Dendritic cell treated with granulocyte-macrophage colony-stimulating factor and Interleukin-4, amounts not matched to agents 40 ng/mL and 50 ng/mL, for 4 days (primary cell): ENCODE data around the gene SLC12A8.
"Not testable (repeated sequence)": the region's sequence is repeated elsewhere in the genome, so short reads cannot be mapped to it uniquely, and the experiment has no call there.

Source experiments
- H3K27ac Mint-ChIP-seq: one replicate; pipeline ENCODE4 v1.8.0; 2022; ENCODE audit warnings: mild to moderate bottlenecking, mixed read lengths
- H3K27me3 Mint-ChIP-seq: one replicate; pipeline ENCODE4 v1.8.0; 2022; ENCODE audit warnings: mild to moderate bottlenecking, mixed read lengths
- H3K36me3 Mint-ChIP-seq: one replicate; pipeline ENCODE4 v1.8.0; 2022; ENCODE audit warnings: low read depth, mixed read lengths
- H3K4me1 Mint-ChIP-seq: one replicate; pipeline ENCODE4 v1.8.0; 2022; ENCODE audit warnings: low read depth, mixed read lengths
- H3K4me3 Mint-ChIP-seq: one replicate; pipeline ENCODE4 v1.8.0; 2022; ENCODE audit warnings: mild to moderate bottlenecking, moderate library complexity, mixed read lengths
- H3K9me3 Mint-ChIP-seq: one replicate; pipeline ENCODE4 v1.8.0; 2022; ENCODE audit warnings: mixed read lengths
- intact Hi-C: fragments of 100-400 bp; cut with micrococcal nuclease; formaldehyde crosslinking; loops from one replicate; pipeline ENCODE4 v1.15.0; 2022

SLC12A8 gene

GRCh38 chr3:125107861-125108567 is 104.5 kb downstream of the SLC12A8 start:
- Mint-ChIP-seq H3K27ac (peak overlapping the region; percentile 49), H3K4me1 (peaks cover 32% of the 10 kb centered on the region), H3K9me3 (peaks cover 12% of the 10 kb centered on the region), H3K36me3 (no peaks in the 10 kb centered on the region), H3K27me3 (no peaks in the 10 kb centered on the region), H3K4me3 (no peak overlapping the region)
- intact Hi-C loops: no loop called here

- peaks cover 12% of the 10 kb centered on the region for H3K9me3 Mint-ChIP-seq
- peaks cover 3% of the 10 kb centered on the region for H3K27me3 Mint-ChIP-seq
- H3K4me1 Mint-ChIP-seq: peaks cover 32% of the 10 kb centered on the region
- H3K36me3 Mint-ChIP-seq: no peaks in the 10 kb centered on the region
- H3K27ac Mint-ChIP-seq: peak overlapping the region; percentile 49
- intact Hi-C loops: no loop called here
- no peak overlapping the region for H3K4me3 Mint-ChIP-seq
Observed at GRCh38 chr3:125107363-125107762, 105.2 kb downstream of the SLC12A8 start.

GRCh38 chr3:125105116-125105515 is 107.4 kb downstream of the SLC12A8 start:
- intact Hi-C loops: no loop called here
- Mint-ChIP-seq H3K27ac (no peak overlapping the region), H3K9me3 (peaks cover 14% of the 10 kb centered on the region), H3K27me3 (peaks cover 7% of the 10 kb centered on the region), H3K4me3 (no peak overlapping the region), H3K36me3 (no peaks in the 10 kb centered on the region), H3K4me1 (peaks cover 22% of the 10 kb centered on the region)

- H3K36me3 Mint-ChIP-seq: no peaks in the 10 kb centered on the region
- peaks cover 19% of the 10 kb centered on the region for H3K9me3 Mint-ChIP-seq
- H3K4me3 Mint-ChIP-seq: no peak overlapping the region
- intact Hi-C loops: no loop called here
- H3K27me3 Mint-ChIP-seq: peaks cover 7% of the 10 kb centered on the region
- H3K4me1 Mint-ChIP-seq: peaks cover 22% of the 10 kb centered on the region
- H3K27ac Mint-ChIP-seq: no peak overlapping the region
Observed at GRCh38 chr3:125104639-125105038, 107.9 kb downstream of the SLC12A8 start.

- Mint-ChIP-seq H3K4me1 (peaks cover 25% of the 10 kb centered on the region), H3K27ac (no peak overlapping the region), H3K36me3 (no peaks in the 10 kb centered on the region), H3K27me3 (peaks cover 7% of the 10 kb centered on the region), H3K4me3 (no peak overlapping the region), H3K9me3 (peaks cover 21% of the 10 kb centered on the region)
- intact Hi-C loops: no loop called here
Observed at GRCh38 chr3:125103406-125103805, 109.1 kb downstream of the SLC12A8 start.

- Mint-ChIP-seq H3K36me3 (no peaks in the 10 kb centered on the region), H3K27me3 (peaks cover 7% of the 10 kb centered on the region), H3K4me3 (no peak overlapping the region), H3K27ac (peak overlapping the region; percentile 0), H3K4me1 (peaks cover 16% of the 10 kb centered on the region), H3K9me3 (peaks cover 21% of the 10 kb centered on the region)
- intact Hi-C loops: no loop called here
Observed at GRCh38 chr3:125102470-125102869, 110.1 kb downstream of the SLC12A8 start.

GRCh38 chr3:125098611-125099291 is 113.8 kb downstream of the SLC12A8 start:
- peaks cover 5% of the 10 kb centered on the region for H3K4me1 Mint-ChIP-seq
- no peak overlapping the region for H3K4me3 Mint-ChIP-seq
- H3K27me3 Mint-ChIP-seq: peaks cover 7% of the 10 kb centered on the region
- H3K36me3 Mint-ChIP-seq: no peaks in the 10 kb centered on the region
- intact Hi-C loops: no loop called here
- H3K27ac Mint-ChIP-seq: no peak overlapping the region
- peaks cover 9% of the 10 kb centered on the region for H3K9me3 Mint-ChIP-seq

GRCh38 chr3:125090649-125091048 is 121.9 kb downstream of the SLC12A8 start:
- no peaks in the 10 kb centered on the region for H3K27me3 Mint-ChIP-seq
- no peak overlapping the region for H3K4me3 Mint-ChIP-seq
- intact Hi-C loops: no loop called here
- H3K4me1 Mint-ChIP-seq: peaks cover 7% of the 10 kb centered on the region
- H3K27ac Mint-ChIP-seq: no peak overlapping the region
- H3K9me3 Mint-ChIP-seq: no peaks in the 10 kb centered on the region
- no peaks in the 10 kb centered on the region for H3K36me3 Mint-ChIP-seq

GRCh38 chr3:125087768-125088391 is 124.7 kb downstream of the SLC12A8 start:
- intact Hi-C loops: no loop called here
- H3K4me1 Mint-ChIP-seq: peaks cover 23% of the 10 kb centered on the region
- H3K27me3 Mint-ChIP-seq: peaks cover 11% of the 10 kb centered on the region
- H3K9me3 Mint-ChIP-seq: no peaks in the 10 kb centered on the region
- H3K4me3 Mint-ChIP-seq: no peak overlapping the region
- H3K36me3 Mint-ChIP-seq: no peaks in the 10 kb centered on the region
- H3K27ac Mint-ChIP-seq: no peak overlapping the region

GRCh38 chr3:125085166-125085565 is 127.4 kb downstream of the SLC12A8 start:
- Mint-ChIP-seq H3K27ac (no peak overlapping the region), H3K9me3 (no peaks in the 10 kb centered on the region), H3K4me3 (no peak overlapping the region), H3K27me3 (peaks cover 14% of the 10 kb centered on the region), H3K4me1 (peaks cover 23% of the 10 kb centered on the region), H3K36me3 (no peaks in the 10 kb centered on the region)
- intact Hi-C loops: no loop called here

GRCh38 chr3:125083776-125084175 is 128.8 kb downstream of the SLC12A8 start:
- Mint-ChIP-seq H3K27ac (peak overlapping the region; percentile 4), H3K27me3 (peaks cover 14% of the 10 kb centered on the region), H3K4me1 (peaks cover 32% of the 10 kb centered on the region), H3K9me3 (no peaks in the 10 kb centered on the region), H3K36me3 (no peaks in the 10 kb centered on the region), H3K4me3 (no peak overlapping the region)
- intact Hi-C loops: no loop called here

- H3K9me3 Mint-ChIP-seq, H3K27ac Mint-ChIP-seq, H3K4me3 Mint-ChIP-seq, H3K36me3 Mint-ChIP-seq, intact Hi-C loops: not testable (repeated sequence)
- Mint-ChIP-seq H3K27me3 (peaks cover 14% of the 10 kb centered on the region), H3K4me1 (peaks cover 43% of the 10 kb centered on the region)
Observed at GRCh38 chr3:125082339-125082738, 130.2 kb downstream of the SLC12A8 start.

GRCh38 chr3:125080077-125080476 is 132.5 kb downstream of the SLC12A8 start:
- peaks cover 14% of the 10 kb centered on the region for H3K27me3 Mint-ChIP-seq
- H3K4me1 Mint-ChIP-seq: peaks cover 34% of the 10 kb centered on the region
- no peaks in the 10 kb centered on the region for H3K36me3 Mint-ChIP-seq
- no peak overlapping the region for H3K27ac Mint-ChIP-seq
- H3K4me3 Mint-ChIP-seq: no peak overlapping the region
- intact Hi-C loops: no loop called here
- H3K9me3 Mint-ChIP-seq: no peaks in the 10 kb centered on the region

GRCh38 chr3:125079675-125080045 is 132.9 kb downstream of the SLC12A8 start:
- H3K27ac Mint-ChIP-seq: no peak overlapping the region
- H3K4me3 Mint-ChIP-seq: no peak overlapping the region
- intact Hi-C loops: no loop called here
- H3K9me3 Mint-ChIP-seq: no peaks in the 10 kb centered on the region
- H3K4me1 Mint-ChIP-seq: peaks cover 30% of the 10 kb centered on the region
- no peaks in the 10 kb centered on the region for H3K36me3 Mint-ChIP-seq
- H3K27me3 Mint-ChIP-seq: peaks cover 14% of the 10 kb centered on the region
